ENCODE results near the gene FAM240B.

Gene FAM240B

GRCh38 chr9:38659538-38659937, 60.4 kb downstream of the FAM240B start:
- DNase-seq (ENCODE audit: low read depth, low spot score): no peak
- Histone ChIP-seq H3K4me1 (ENCODE audit: insufficient read depth, insufficient read length) (no peaks in the 10 kb centered on the region), H3K27me3 (ENCODE audit: insufficient read depth, insufficient read length) (no peaks in the 10 kb centered on the region), H3K9ac (ENCODE audit: insufficient read length, low read depth) (no peak overlapping the region), H3K4me3 (ENCODE audit: insufficient read length, low read depth) (no peak overlapping the region), H3K36me3 (ENCODE audit: insufficient read depth, insufficient read length, low read length) (no peaks in the 10 kb centered on the region), H3K9me3 (ENCODE audit: insufficient read depth, low read length) (no peaks in the 10 kb centered on the region)
- no peak for TF ChIP-seq SUZ12 (IDR thresholded peaks at IDR 0.05; ENCODE audit: extremely low read depth, insufficient read depth, insufficient read length)
- no peak for TF ChIP-seq YY1 (IDR thresholded peaks at IDR 0.05; ENCODE audit: insufficient read depth, insufficient read length)
- TF ChIP-seq ZNF274 (IDR thresholded peaks at IDR 0.05; ENCODE audit: low read depth, low read length): no peak

- DNase-seq (ENCODE audit: low read depth, low spot score): no peak
- TF ChIP-seq ZNF274 (IDR thresholded peaks at IDR 0.05; ENCODE audit: low read depth, low read length) (no peak), SUZ12 (IDR thresholded peaks at IDR 0.05; ENCODE audit: extremely low read depth, insufficient read depth, insufficient read length) (no peak), YY1 (IDR thresholded peaks at IDR 0.05; ENCODE audit: insufficient read depth, insufficient read length) (no peak)
- Histone ChIP-seq H3K4me3 (ENCODE audit: insufficient read length, low read depth) (no peak overlapping the region), H3K36me3 (ENCODE audit: insufficient read depth, insufficient read length, low read length) (no peaks in the 10 kb centered on the region), H3K27me3 (ENCODE audit: insufficient read depth, insufficient read length) (no peaks in the 10 kb centered on the region), H3K9me3 (ENCODE audit: insufficient read depth, low read length) (no peaks in the 10 kb centered on the region), H3K4me1 (ENCODE audit: insufficient read depth, insufficient read length) (no peaks in the 10 kb centered on the region), H3K9ac (ENCODE audit: insufficient read length, low read depth) (no peak overlapping the region)
Observed at GRCh38 chr9:38656896-38657295, 63.0 kb downstream of the FAM240B start.

GRCh38 chr9:38652486-38652885, 67.4 kb downstream of the FAM240B start:
- TF ChIP-seq SUZ12 (IDR thresholded peaks at IDR 0.05; ENCODE audit: extremely low read depth, insufficient read depth, insufficient read length) (no peak), ZNF274 (IDR thresholded peaks at IDR 0.05; ENCODE audit: low read depth, low read length) (no peak), YY1 (IDR thresholded peaks at IDR 0.05; ENCODE audit: insufficient read depth, insufficient read length) (no peak)

GRCh38 chr9:38652044-38652443, 67.9 kb downstream of the FAM240B start:
- no peaks in the 10 kb centered on the region for H3K9me3 ChIP-seq (ENCODE audit: insufficient read depth, low read length)
- no peaks in the 10 kb centered on the region for H3K36me3 ChIP-seq (ENCODE audit: insufficient read depth, insufficient read length, low read length)
- H3K9ac ChIP-seq (ENCODE audit: insufficient read length, low read depth): no peak overlapping the region
- DNase-seq (ENCODE audit: low read depth, low spot score): no peak
- no peak for TF ChIP-seq ZNF274 (IDR thresholded peaks at IDR 0.05; ENCODE audit: low read depth, low read length)
- no peak for TF ChIP-seq SUZ12 (IDR thresholded peaks at IDR 0.05; ENCODE audit: extremely low read depth, insufficient read depth, insufficient read length)
- TF ChIP-seq YY1 (IDR thresholded peaks at IDR 0.05; ENCODE audit: insufficient read depth, insufficient read length): no peak
- H3K4me3 ChIP-seq (ENCODE audit: insufficient read length, low read depth): no peak overlapping the region
- H3K27me3 ChIP-seq (ENCODE audit: insufficient read depth, insufficient read length): no peaks in the 10 kb centered on the region
- H3K4me1 ChIP-seq (ENCODE audit: insufficient read depth, insufficient read length): no peaks in the 10 kb centered on the region

More at GRCh38 chr9:38652486-38652885, 67.4 kb downstream of the FAM240B start:
- Histone ChIP-seq H3K4me3 (ENCODE audit: insufficient read length, low read depth) (no peak overlapping the region), H3K4me1 (ENCODE audit: insufficient read depth, insufficient read length) (no peaks in the 10 kb centered on the region), H3K27me3 (ENCODE audit: insufficient read depth, insufficient read length) (no peaks in the 10 kb centered on the region), H3K9me3 (ENCODE audit: insufficient read depth, low read length) (no peaks in the 10 kb centered on the region), H3K9ac (ENCODE audit: insufficient read length, low read depth) (no peak overlapping the region), H3K36me3 (ENCODE audit: insufficient read depth, insufficient read length, low read length) (no peaks in the 10 kb centered on the region)
- no peak for DNase-seq (ENCODE audit: low read depth, low spot score)

- Histone ChIP-seq H3K27me3 (ENCODE audit: insufficient read depth, insufficient read length) (no peaks in the 10 kb centered on the region), H3K4me1 (ENCODE audit: insufficient read depth, insufficient read length) (no peaks in the 10 kb centered on the region), H3K9ac (ENCODE audit: insufficient read length, low read depth) (no peak overlapping the region), H3K4me3 (ENCODE audit: insufficient read length, low read depth) (no peak overlapping the region), H3K36me3 (ENCODE audit: insufficient read depth, insufficient read length, low read length) (no peaks in the 10 kb centered on the region), H3K9me3 (ENCODE audit: insufficient read depth, low read length) (no peaks in the 10 kb centered on the region)
- DNase-seq (ENCODE audit: low read depth, low spot score): no peak
- TF ChIP-seq YY1 (IDR thresholded peaks at IDR 0.05; ENCODE audit: insufficient read depth, insufficient read length) (no peak), ZNF274 (IDR thresholded peaks at IDR 0.05; ENCODE audit: low read depth, low read length) (no peak), SUZ12 (IDR thresholded peaks at IDR 0.05; ENCODE audit: extremely low read depth, insufficient read depth, insufficient read length) (no peak)
Observed at GRCh38 chr9:38651400-38652042, 68.4 kb downstream of the FAM240B start.

- Histone ChIP-seq H3K27me3 (ENCODE audit: insufficient read depth, insufficient read length) (no peaks in the 10 kb centered on the region), H3K4me3 (ENCODE audit: insufficient read length, low read depth) (no peak overlapping the region), H3K9me3 (ENCODE audit: insufficient read depth, low read length) (no peaks in the 10 kb centered on the region), H3K36me3 (ENCODE audit: insufficient read depth, insufficient read length, low read length) (no peaks in the 10 kb centered on the region), H3K4me1 (ENCODE audit: insufficient read depth, insufficient read length) (no peaks in the 10 kb centered on the region), H3K9ac (ENCODE audit: insufficient read length, low read depth) (no peak overlapping the region)
- DNase-seq (ENCODE audit: low read depth, low spot score): no peak
- TF ChIP-seq YY1 (IDR thresholded peaks at IDR 0.05; ENCODE audit: insufficient read depth, insufficient read length) (no peak), ZNF274 (IDR thresholded peaks at IDR 0.05; ENCODE audit: low read depth, low read length) (no peak), SUZ12 (IDR thresholded peaks at IDR 0.05; ENCODE audit: extremely low read depth, insufficient read depth, insufficient read length) (no peak)
Observed at GRCh38 chr9:38650564-38650963, 69.4 kb downstream of the FAM240B start.

GRCh38 chr9:38649731-38650363, 70.1 kb downstream of the FAM240B start:
- H3K27me3 ChIP-seq (ENCODE audit: insufficient read depth, insufficient read length): no peaks in the 10 kb centered on the region
- no peaks in the 10 kb centered on the region for H3K36me3 ChIP-seq (ENCODE audit: insufficient read depth, insufficient read length, low read length)
- no peak overlapping the region for H3K4me3 ChIP-seq (ENCODE audit: insufficient read length, low read depth)
- no peaks in the 10 kb centered on the region for H3K4me1 ChIP-seq (ENCODE audit: insufficient read depth, insufficient read length)
- no peak overlapping the region for H3K9ac ChIP-seq (ENCODE audit: insufficient read length, low read depth)
- TF ChIP-seq SUZ12 (IDR thresholded peaks at IDR 0.05; ENCODE audit: extremely low read depth, insufficient read depth, insufficient read length) (no peak), YY1 (IDR thresholded peaks at IDR 0.05; ENCODE audit: insufficient read depth, insufficient read length) (no peak), ZNF274 (IDR thresholded peaks at IDR 0.05; ENCODE audit: low read depth, low read length) (no peak)
- no peak for DNase-seq (ENCODE audit: low read depth, low spot score)
- no peaks in the 10 kb centered on the region for H3K9me3 ChIP-seq (ENCODE audit: insufficient read depth, low read length)
